Stomach (tissue), 9 donors: ENCODE data around the gene USP10. TPM values are rescaled to one million over a fixed set of nuclear protein-coding genes. Genes with fewer than 3 reads are reported as not detected.
A peak's percentile ranks its signal among the peaks of the same experiment; 100 is the strongest.
"Not testable (repeated sequence)": the region's sequence is repeated elsewhere in the genome, so short reads cannot be mapped to it uniquely, and the experiment has no call there.

Experiments used
- DNase-seq, 2 donors: peaks; one replicate each; pipeline versions ENCODE4 v3.0.0 to v3.0.0-alpha.2; 2013 to 2019
- H3K27ac ChIP-seq, 5 donors: fragments of 200-600 bp in 4 of 5; sonication (generic) in 4 of 5; one replicate each; pipeline ENCODE4 v1.5.1; 2013 to 2019; ENCODE audit warnings: mild to moderate bottlenecking in 1 of 5, moderate library complexity in 1 of 5
- H3K27me3 ChIP-seq, 3 donors: fragments of 200-600 bp; sonication (generic); one replicate each; pipeline ENCODE4 v1.5.1; 2017 to 2019; ENCODE audit warnings: mixed run types in 1 of 3
- H3K36me3 ChIP-seq, 4 donors: fragments of 200-600 bp; sonication (generic); 1 replicate in 3 of 4; 2 replicates in 1 of 4; pipeline ENCODE4 v1.5.1; 2016 to 2019
- H3K4me1 ChIP-seq, 4 donors: fragments of 200-600 bp; sonication (generic); one replicate each; pipeline ENCODE4 v1.5.1; 2016 to 2019
- H3K4me3 ChIP-seq, 4 donors: fragments of 200-600 bp; sonication (generic) in 3 of 4; one replicate each; pipeline ENCODE4 v1.5.1; 2016 to 2019; ENCODE audit warnings: mild to moderate bottlenecking in 1 of 4
- H3K9me3 ChIP-seq, 4 donors: fragments of 200-600 bp; sonication (generic); one replicate each; pipeline ENCODE4 v1.5.1; 2016 to 2019
- EP300 ChIP-seq: sonication (generic); formaldehyde crosslinking; IDR thresholded peaks from one replicate; pipeline ENCODE4 v1.6.1; 2017; ENCODE audit warnings: antibody characterized with exemption
- POLR2A ChIP-seq, 4 donors: fragments of 450-650 bp; IDR thresholded peaks; one replicate each; pipeline ENCODE4 v1.6.1; 2016; ENCODE audit warnings: antibody characterized with exemption in 4 of 4, control low read depth in 2 of 4, mild to moderate bottlenecking in 1 of 4, moderate library complexity in 1 of 4
- POLR2AphosphoS5 ChIP-seq, 3 donors: sonication (generic); formaldehyde crosslinking; IDR thresholded peaks; one replicate each; pipeline ENCODE4 v1.6.1; 2016; ENCODE audit warnings: antibody characterized with exemption in 3 of 3
- WGBS, 5 donors: extraction: QIAGEN DNeasy Blood & Tissue Kit in 3 of 5; methylation state at CpG; one replicate each; pipeline versions ENCODE4 v1.1.5 to v1.1.7; 2013 to 2018; 5-methylcytosine and 5-hydroxymethylcytosine counted together
- intact Hi-C: fragments of 100-400 bp; cut with DNase I; formaldehyde crosslinking; loops from one replicate; pipeline ENCODE4 v1.15.1; 2023; ENCODE audit warnings: low total_unique reads
- polyA plus RNA-seq, 3 donors: library from polyadenylated mRNA; stranded (reverse); fragments of 200-250 nt; gene quantifications; one replicate each; pipeline ENCODE4 v1.2.3, GENCODE V29; 2013
- total RNA-seq, 5 donors: library from RNA; depleted of rRNA; stranded (reverse); fragments of >200 nt; gene quantifications; one replicate each; pipeline versions ENCODE4 v1.1.0 to v1.2.3, GENCODE V29; 2014 to 2016
- TF ChIP-seq, protein P1 (sequence below), 7 experiments: fragments of 450-650 bp in 4 of 7; fragments of 200-600 bp in 3 of 7; sonication (generic) in 3 of 7; IDR thresholded peaks; one replicate each; pipeline ENCODE4 v1.5.1; 2016 to 2019; ENCODE audit warnings: antibody characterized with exemption in 7 of 7, control low read depth in 2 of 7, mild to moderate bottlenecking in 1 of 7
- donor health status: healthy with polysubstance abuse.
- donor health status: Bipolar disorder and iron deficiency.
- donor health status: healthy.

Gene USP10
- total and polyA plus RNA-seq, 8 donors: 17.1 to 183 (median 44.8) TPM

DNA sequence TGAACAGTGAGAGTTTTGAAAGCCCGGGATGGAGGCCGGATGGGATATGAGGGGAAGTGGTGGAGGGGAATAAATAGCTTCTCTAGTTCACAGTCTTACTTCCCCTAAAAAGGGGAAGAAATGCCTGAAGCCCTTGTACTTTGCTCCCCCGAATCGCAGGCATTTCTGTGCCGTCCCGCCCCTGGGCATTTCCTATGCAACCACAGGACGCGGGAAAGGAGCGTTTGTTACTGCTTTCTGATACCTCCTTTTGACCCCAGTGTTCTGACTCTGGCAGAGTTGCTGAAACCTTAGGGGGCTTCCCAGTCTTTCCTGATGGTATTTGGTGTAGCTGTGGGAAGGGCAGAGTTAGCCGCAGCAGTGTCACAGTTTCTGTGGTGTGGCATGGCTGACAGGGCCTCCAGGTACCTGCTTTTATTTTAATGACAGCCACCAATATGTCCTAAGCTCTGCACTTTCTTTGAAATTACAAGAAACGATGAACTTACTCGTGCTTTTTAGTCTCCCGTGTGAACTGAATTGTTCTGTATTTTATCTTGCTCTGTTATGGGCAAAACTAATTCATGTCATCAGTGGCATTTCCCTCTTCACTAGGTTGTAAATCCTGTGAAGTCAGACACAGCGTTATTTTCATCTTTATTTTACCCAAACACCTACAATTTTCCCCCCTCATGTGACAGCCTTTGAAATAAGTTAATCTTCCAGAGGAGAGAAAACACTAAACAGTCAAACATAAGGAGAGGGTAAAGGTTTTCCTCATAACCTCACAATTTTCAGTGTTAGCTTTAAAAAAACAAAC is 27.1 kb downstream of the USP10 start:
- intact Hi-C loops: loop anchor here (5.0 kb wide), 1 partner anchor 55 kb away; no protein-coding TSS in a partner anchor
- peak in 1 of 2 donors; percentile 39 for DNase-seq
- H3K4me1 ChIP-seq: peaks cover 39 to 93% (median 73%) of the 10 kb centered on the region in 4 donors
- WGBS, 5 donors: 56 to 71% (median 62%) methylated on average over 14 of the region's 14 CpGs
- H3K9me3 ChIP-seq: no peaks in the 10 kb centered on the region
- H3K27me3 ChIP-seq: no peaks in the 10 kb centered on the region
- TF ChIP-seq POLR2A (IDR thresholded peaks at IDR 0.05): no peak
- TF ChIP-seq, protein P1, sequence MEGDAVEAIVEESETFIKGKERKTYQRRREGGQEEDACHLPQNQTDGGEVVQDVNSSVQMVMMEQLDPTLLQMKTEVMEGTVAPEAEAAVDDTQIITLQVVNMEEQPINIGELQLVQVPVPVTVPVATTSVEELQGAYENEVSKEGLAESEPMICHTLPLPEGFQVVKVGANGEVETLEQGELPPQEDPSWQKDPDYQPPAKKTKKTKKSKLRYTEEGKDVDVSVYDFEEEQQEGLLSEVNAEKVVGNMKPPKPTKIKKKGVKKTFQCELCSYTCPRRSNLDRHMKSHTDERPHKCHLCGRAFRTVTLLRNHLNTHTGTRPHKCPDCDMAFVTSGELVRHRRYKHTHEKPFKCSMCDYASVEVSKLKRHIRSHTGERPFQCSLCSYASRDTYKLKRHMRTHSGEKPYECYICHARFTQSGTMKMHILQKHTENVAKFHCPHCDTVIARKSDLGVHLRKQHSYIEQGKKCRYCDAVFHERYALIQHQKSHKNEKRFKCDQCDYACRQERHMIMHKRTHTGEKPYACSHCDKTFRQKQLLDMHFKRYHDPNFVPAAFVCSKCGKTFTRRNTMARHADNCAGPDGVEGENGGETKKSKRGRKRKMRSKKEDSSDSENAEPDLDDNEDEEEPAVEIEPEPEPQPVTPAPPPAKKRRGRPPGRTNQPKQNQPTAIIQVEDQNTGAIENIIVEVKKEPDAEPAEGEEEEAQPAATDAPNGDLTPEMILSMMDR (IDR thresholded peaks at IDR 0.05): no peak
- H3K27ac ChIP-seq: peak overlapping the region in 4 of 5 donors; percentile 32 to 72 (median 69)
- H3K4me3 ChIP-seq: peak overlapping the region in 2 of 4 donors; percentile 23 to 24
- no peaks in the 10 kb centered on the region for H3K36me3 ChIP-seq

DNA sequence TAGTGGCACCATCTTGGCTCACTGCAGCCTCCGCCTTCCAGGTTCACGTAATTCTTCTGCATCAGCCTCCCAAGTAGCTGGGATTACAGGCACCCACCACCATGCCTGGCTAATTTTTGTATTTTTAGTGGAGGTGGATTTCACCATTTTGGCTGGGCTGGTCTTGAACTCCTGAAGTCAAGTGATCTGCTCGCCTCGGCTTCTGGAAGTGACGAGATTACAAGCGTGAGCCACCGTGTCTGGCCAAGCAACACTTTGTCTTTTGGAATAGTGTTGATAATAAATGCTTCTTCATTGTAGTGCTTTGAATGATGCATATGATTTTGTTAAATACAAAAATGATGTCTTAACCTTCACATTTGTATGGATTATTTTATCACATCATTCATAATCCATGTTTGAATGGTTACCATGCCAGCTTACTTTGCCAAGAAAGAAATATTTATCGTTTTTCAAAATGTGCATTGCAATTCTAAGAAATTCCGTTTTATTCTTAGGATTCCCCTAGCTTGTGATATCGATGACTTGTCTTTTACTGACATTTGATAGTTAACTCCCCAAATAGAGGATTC is 29.1 kb downstream of the USP10 start:
- H3K9me3 ChIP-seq: no peaks in the 10 kb centered on the region
- TF ChIP-seq POLR2AphosphoS5 (IDR thresholded peaks at IDR 0.05): no peak
- no peak for TF ChIP-seq EP300
- TF ChIP-seq, protein P1 (IDR thresholded peaks at IDR 0.05): no peak
- TF ChIP-seq POLR2A (IDR thresholded peaks at IDR 0.05): no peak
- no peak overlapping the region for H3K4me3 ChIP-seq
- intact Hi-C loops: loop anchor here (5.0 kb wide), 1 partner anchor 57 kb away; no protein-coding TSS in a partner anchor
- DNase-seq: no peak
- peaks cover 40 to 100% (median 76%) of the 10 kb centered on the region in 4 donors for H3K4me1 ChIP-seq
- no peak overlapping the region for H3K27ac ChIP-seq
- H3K36me3 ChIP-seq: peaks cover 0 to 5% (median 4%) of the 10 kb centered on the region in 4 donors
- no peaks in the 10 kb centered on the region for H3K27me3 ChIP-seq
- WGBS, 5 donors: 91 to 95% (median 92%) methylated on average over 10 of the region's 10 CpGs

DNA sequence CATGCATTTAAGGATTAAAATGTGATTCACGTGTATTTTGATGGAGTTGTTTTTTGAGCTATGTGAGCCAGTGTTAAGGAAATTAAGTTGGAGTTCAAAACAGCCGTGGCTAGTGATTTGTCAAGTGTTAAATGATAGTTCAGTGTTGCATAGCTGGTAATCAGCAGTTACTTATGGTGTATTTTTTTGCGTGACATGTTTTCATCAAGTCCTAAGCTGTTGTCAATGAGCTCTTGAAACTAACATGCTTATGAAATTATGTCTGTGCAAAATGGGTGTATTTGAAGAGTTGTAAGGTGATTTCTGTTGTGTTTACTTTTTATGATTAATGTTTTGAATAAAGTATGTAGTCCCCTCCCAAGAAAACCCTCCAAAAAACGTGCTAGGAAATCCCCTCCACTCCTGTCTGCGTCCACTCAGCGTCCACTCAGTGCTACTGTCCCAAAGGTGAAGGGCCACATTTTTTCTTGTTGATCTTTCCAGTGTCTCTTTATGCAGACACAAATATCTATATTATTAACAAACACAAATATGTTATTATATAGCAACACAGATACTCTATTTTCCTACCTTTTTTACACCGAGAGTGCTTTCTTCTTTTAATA is 30.0 kb downstream of the USP10 start:
- H3K27me3 ChIP-seq: no peaks in the 10 kb centered on the region
- TF ChIP-seq, protein P1 (IDR thresholded peaks at IDR 0.05): no peak
- TF ChIP-seq EP300 (no peak), POLR2AphosphoS5 (IDR thresholded peaks at IDR 0.05) (no peak), POLR2A (IDR thresholded peaks at IDR 0.05) (no peak)
- intact Hi-C loops: loop anchor here (5.0 kb wide), 1 partner anchor 58 kb away; no protein-coding TSS in a partner anchor
- peaks cover 33 to 95% (median 70%) of the 10 kb centered on the region in 4 donors for H3K4me1 ChIP-seq
- peak overlapping the region in 4 of 5 donors; percentile 21 to 79 (median 73) for H3K27ac ChIP-seq
- peaks cover 0 to 12% (median 7%) of the 10 kb centered on the region in 4 donors for H3K36me3 ChIP-seq
- no peak for DNase-seq
- 27 to 36% (median 29%) methylated on average over 7 of the region's 7 CpGs for WGBS, 5 donors
- H3K9me3 ChIP-seq: no peaks in the 10 kb centered on the region
- no peak overlapping the region for H3K4me3 ChIP-seq

DNA sequence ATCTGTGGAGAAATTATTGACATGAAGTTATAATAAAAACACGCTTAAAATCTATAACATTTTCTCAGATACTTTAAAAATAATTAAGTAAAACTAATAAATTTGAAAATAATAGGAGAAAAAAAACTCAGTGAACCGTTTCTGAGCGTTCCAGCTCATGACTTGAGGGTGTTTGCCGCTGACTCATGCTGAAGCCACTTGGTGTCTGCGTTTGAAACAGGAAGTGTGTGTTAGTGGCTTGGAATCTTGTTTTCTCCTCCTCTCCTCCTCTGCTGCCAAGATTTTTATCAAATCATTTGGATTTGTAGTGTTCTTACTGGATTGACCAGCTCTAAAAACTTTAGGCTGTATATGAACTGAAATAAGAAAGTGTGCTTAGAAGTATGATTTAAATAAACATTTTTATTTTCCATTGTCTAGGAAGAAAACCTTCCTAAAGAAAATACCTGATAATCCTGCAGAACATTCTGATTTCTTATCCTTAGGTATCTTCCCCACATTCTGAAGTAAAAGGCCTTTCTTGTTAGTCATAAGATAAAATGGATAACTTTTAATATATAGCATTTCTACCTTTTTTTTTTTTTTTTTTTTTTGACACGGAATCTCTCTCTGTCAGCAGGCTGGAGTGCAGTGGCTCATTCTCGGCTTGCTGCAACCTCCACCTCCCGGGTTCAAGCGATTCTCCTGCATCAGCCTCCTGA is 30.8 kb downstream of the USP10 start:
- H3K4me1 ChIP-seq: peaks cover 33 to 94% (median 65%) of the 10 kb centered on the region in 4 donors
- WGBS, 5 donors: 24 to 29% (median 27%) methylated on average over 9 of the region's 9 CpGs
- no peaks in the 10 kb centered on the region for H3K9me3 ChIP-seq
- no peak overlapping the region for H3K4me3 ChIP-seq
- intact Hi-C loops: no loop called here
- peaks cover 0 to 13% (median 7%) of the 10 kb centered on the region in 4 donors for H3K36me3 ChIP-seq
- H3K27ac ChIP-seq: peak overlapping the region in 4 of 5 donors; percentile 21 to 79 (median 73)
- H3K27me3 ChIP-seq: no peaks in the 10 kb centered on the region
- TF ChIP-seq POLR2A (IDR thresholded peaks at IDR 0.05): no peak
- no peak for TF ChIP-seq EP300
- TF ChIP-seq POLR2AphosphoS5 (IDR thresholded peaks at IDR 0.05): peak; percentile 69 to 91 (median 70)
- DNase-seq: peak; percentile 63 to 89

DNA sequence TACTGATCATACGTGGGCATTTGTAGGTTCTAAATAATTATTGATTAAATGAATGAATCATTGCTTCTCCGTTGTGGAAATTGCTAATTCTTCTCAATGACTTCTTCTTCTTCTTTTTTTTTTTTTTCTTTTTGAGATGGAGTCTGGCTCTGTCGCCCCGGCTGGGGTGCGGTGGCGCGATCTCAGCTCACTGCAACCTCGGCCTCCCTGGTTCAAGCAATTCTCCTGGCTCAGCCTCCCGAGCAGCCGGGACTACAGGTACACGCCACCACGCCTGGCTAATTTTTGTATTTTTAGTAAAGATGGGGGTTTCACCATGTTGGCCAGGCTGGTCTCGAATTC is 32.5 kb downstream of the USP10 start:
- H3K9me3 ChIP-seq, DNase-seq, intact Hi-C loops, H3K27me3 ChIP-seq, H3K4me3 ChIP-seq: not testable (repeated sequence)
- Histone ChIP-seq H3K27ac (peak overlapping the region in 4 of 5 donors; percentile 32 to 74 (median 60)), H3K4me1 (peaks cover 43 to 94% (median 66%) of the 10 kb centered on the region in 4 donors), H3K36me3 (peaks cover 0 to 13% (median 7%) of the 10 kb centered on the region in 4 donors)
- WGBS, 5 donors: 91 to 96% (median 95%) methylated on average over 13 of the region's 13 CpGs
